Endothelial cell of hepatic sinusoid (primary cell): Measurements from ENCODE around the gene IL17RD.

ENCODE experiments used
- in situ Hi-C: cut with HindIII; loops from 2 replicates; pipeline ENCODE4 v1.10.0; 2017; ENCODE audit warnings: low sequenced_read_pairs

IL17RD gene

DNA sequence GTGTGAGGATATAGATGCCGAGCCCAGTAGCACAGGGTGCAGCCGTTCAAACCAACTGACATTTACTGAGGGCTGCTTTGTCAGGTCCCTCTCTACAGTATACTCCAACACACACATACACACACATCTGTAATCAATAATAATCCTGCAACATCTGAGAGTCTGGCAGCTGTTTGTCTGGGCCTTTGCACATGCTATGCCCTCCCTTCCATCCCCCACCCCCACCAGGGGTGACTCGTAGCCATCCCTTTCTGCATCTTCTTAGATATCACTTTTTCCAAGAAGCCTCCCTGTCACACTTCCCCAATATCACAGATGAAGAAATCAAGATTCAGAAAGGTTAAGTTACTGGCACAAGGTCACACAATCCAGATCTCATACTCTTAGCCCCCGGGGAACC lies 91.0 kb downstream of the IL17RD start:
- in situ Hi-C loops, result loop anchor here (10.0 kb wide), 1 partner anchor 59 kb away; no protein-coding TSS in a partner anchor

DNA sequence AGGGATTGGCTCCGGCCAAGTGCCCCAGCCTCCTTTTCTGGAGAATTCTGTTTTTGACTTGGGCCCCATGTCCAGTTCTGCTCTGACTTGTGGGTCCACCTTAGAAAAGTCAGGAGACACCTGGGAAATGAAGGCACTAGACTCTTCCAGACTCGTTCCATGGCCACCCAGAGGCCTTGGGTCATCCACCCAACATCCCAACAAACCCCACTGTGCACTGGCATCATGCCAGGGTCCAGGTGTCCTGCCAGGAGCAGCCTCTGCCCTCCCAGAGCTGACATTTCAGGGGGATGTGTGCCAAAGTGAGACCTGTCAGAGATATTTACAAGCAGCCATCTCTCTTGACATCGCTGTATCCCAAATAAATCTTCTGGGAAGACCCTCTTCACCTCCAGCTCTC lies 91.5 kb downstream of the IL17RD start:
- in situ Hi-C loops, result loop anchor here (10.0 kb wide), 1 partner anchor 59 kb away; no protein-coding TSS in a partner anchor

- in situ Hi-C loops, result no loop called here
Measured at GRCh38 chr3:57069503-57069902, 95.7 kb downstream of the IL17RD start.

- in situ Hi-C loops, result no loop called here
Measured at GRCh38 chr3:57068437-57069089, 96.6 kb downstream of the IL17RD start.

DNA sequence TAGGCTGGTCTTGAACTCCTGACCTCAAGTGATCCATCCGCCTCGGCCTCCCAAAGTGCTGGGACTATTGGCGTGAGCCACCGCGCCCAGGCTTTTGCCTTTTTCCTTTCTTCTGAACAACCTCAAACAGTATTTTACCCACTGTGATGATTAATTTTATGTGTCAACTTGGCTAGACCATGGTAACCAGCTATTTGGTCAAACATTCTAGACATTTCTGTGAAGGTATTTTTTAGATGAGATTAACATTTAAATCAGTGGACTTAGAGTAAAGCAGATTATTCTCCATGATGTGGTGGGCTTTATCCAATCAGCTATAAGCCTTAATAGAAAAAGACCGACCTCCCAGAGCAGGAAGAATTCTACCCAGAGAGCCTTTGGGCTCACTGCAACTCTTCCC lies 98.7 kb downstream of the IL17RD start:
- in situ Hi-C loops, result no loop called here

DNA sequence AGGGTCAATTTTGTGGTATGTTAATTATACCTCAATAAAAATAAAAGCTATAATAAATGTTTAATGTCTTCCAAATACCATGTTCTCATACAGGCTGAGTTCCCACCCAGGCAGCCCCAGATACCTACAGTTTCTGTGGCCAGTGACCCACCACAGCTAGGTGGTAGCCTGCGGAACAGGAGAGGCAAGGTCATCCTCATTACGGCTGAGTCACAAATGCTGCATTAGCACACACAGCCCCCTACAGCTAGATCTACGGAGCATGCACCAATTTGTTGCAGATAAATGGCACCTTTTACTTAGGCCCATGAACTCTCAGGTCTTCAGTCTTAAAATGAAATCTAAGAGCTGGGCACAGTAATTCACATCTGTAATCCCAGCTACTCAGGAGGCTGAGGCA lies 99.6 kb downstream of the IL17RD start:
- in situ Hi-C loops, result no loop called here

GRCh38 chr3:57064572-57064971 lies 100.6 kb downstream of the IL17RD start:
- in situ Hi-C loops, result no loop called here

- in situ Hi-C loops, result no loop called here
Measured at GRCh38 chr3:57064001-57064400, 101.2 kb downstream of the IL17RD start.

GRCh38 chr3:57063032-57063431 lies 102.1 kb downstream of the IL17RD start:
- in situ Hi-C loops, result no loop called here

DNA sequence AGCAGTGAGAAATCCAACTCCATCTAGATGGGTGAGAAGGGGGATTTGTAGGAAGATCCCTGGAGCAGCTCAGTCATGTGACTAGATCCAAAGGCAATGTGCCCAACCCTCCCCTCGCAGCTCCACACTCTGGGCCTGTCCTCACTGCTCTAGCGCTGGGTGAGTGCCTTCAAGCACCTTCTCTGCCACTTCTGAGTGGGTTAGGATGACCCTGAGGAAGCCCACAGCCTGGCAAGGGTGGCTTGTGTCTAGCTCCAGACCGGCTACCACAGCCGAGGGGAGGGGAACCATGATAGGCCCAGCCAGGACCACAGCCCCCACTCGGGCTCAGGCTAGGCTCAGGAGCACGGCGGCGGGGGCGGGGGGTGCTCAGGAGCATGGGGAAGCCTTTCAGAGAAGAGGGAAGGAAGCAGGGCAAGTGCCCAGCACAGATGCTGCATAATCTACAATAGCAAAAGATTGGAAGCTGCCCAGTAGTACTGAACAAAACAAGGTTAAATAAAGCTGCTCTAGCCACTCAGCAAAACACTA lies 103.0 kb downstream of the IL17RD start:
- in situ Hi-C loops, result no loop called here

- in situ Hi-C loops, result no loop called here
Measured at GRCh38 chr3:57061556-57061955, 103.6 kb downstream of the IL17RD start.

DNA sequence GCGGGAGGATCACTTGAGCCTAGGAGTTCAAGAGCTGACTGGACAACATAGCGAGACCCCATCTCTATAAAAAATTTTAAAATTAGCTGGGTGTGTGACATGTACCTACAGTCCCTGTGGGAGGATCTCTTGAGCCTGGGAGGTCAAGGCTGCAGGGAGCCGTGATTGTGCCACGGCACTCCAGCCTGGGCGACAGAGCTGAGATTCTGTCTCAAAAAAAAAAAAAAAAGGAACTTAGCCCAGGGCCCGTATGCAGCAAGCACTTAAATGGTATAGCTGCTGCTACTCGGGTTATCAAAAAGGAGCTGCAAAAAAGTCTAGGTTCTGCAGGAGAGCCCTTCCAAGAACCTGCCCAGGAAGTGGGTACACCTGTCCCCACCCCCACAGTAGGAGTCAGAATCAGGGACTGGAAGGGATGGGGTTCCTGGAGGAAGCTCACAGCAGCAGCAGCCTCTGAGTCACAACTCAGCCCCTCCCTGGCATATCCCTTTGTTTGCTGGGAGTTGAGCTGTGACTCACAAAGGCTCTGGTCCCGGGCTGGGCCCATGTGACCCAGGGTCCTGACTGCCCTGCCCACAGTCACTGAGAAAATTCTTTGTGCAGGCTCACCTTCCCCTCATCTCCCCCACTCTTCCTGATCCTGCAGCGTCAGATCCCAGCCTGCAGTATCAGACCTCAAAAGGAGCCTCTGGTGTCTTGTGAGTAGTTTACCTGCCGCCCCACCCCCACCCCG lies 104.9 kb downstream of the IL17RD start, which contains the start of gene SPATA12:
TSS of gene SPATA12 (plus strand) at position 576 of the 733 bp plus-strand sequence. CDS start 13,031 bp downstream, outside the sequence.
- in situ Hi-C loops, result no loop called here

DNA sequence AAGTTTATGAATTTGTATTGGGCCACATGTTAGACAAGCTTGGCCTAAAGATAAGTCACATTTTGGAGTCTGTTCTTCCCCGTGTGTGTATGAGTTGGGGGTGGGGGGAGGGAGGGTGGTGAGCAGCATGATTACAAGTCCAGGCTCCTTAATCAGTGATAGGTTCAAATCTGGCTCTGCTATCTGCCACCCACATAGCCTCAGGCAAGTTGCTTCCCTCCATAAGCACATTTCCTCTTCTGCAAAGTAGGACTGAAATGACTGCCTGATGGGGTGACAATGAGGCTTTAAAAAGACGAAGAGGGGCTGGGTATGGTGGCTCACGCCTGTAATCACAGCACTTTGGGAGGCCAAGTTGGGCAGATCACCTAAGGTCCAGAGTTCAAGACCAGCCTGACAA lies 105.7 kb downstream of the IL17RD start:
- in situ Hi-C loops, result loop anchor here (5.0 kb wide), 1 partner anchor 62 kb away; no protein-coding TSS in a partner anchor

DNA sequence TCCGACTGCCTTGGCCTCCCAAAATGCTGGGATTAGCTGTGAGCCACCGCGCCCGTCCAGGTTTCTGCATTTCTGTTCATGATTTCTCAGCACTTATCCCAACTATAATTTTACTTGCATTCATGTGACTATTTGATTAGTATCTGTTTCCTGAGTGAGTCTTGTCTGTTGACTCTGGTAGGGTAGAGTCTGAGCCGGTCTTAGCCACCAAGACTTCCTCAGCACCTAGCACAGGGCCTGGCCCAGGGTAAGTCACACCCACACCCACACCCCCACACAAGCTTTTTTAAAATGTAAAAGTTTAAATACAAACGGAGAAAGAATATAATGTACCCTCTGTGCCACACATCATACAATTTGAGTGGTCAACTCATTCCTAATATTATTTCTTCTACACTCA lies 107.8 kb downstream of the IL17RD start:
- in situ Hi-C loops, result loop anchor here (5.0 kb wide), 1 partner anchor 60 kb away; no protein-coding TSS in a partner anchor

DNA sequence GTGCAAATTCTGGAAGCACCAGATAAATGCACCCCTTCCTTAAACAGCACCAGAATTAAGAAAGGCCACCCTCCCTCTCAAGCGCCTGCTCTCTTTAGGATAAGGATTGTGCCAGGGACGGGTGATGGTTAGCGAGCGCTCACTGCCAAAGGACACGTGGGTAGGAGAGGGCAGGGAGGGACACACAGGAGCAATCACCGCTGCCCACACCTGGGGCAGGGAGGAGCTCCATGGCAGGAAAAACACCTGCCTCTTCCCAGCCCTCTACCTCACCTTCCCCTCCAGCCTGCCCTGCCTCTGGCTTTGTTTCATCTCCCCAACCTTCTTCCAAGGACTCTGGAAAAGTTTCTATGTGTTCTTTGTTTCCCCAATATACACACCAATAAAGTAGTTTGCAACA lies 112.0 kb downstream of the IL17RD start:
- in situ Hi-C loops, result no loop called here

DNA sequence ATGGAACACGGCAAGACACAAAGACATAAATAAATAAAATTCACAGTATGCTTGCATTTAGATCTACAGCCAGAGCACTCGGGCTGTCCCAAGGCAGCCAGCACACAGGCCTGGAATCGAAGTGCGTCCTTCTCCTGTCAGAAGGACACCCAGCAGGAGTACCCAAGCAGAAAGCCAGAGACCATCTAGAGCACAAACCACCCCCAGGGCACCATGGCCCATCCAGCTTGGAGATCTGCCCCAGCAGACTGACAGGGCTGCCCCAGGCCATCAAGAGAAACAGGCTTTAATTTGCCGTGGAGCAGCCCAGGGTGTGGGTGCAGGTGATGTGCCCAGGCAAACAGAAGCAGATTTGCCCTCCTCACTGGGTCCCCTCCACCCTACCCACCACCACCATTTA lies 112.5 kb downstream of the IL17RD start:
- in situ Hi-C loops, result no loop called here

DNA sequence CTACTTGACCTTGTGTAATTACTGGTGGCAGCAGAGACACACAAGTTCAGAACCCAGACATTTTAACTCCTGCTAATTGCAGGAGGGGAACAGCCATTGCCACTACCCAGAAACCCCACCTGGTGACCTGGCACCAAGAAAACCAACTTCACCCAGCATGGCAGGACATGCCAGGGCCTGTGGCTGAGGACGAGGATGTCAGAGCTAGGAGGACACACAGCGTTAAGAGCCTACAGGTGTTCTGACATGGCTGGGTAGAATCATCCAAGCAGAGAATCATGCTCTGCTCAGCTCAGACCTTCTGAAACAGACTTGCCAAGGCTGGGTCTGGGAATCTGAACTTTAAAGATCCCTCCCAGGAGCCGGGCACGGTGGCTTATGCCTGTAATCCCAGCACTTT lies 116.4 kb downstream of the IL17RD start:
- in situ Hi-C loops, result no loop called here

- in situ Hi-C loops, result no loop called here
Measured at GRCh38 chr3:57048052-57048671, 117.0 kb downstream of the IL17RD start.

- in situ Hi-C loops, result no loop called here
Measured at GRCh38 chr3:57046101-57046765, 118.9 kb downstream of the IL17RD start.

DNA sequence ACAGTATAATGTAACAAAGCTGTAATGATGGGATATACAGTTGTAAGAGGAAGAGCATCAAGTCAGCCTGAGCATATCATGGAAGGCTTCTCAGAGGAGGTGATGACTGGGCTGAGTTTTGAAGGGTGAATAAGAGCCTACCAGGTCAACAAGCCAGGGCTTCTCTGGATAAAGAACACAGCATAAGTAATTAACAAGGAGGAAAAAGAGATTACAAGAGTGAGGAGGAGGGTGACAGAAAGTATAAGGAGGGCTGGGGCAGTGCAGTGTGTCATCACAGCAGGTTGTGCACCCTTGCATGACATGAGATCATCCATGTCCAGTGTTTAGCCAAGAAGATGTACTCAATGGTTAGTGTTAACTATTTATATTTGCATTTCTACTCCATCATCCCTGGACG lies 121.6 kb downstream of the IL17RD start:
- in situ Hi-C loops, result no loop called here

GRCh38 chr3:57041674-57042073 lies 123.5 kb downstream of the IL17RD start:
- in situ Hi-C loops, result no loop called here
